ENCODE results near the gene DLGAP1. TPM values are rescaled to one million over a fixed set of nuclear protein-coding genes. Genes with fewer than 3 reads are reported as not detected.

DLGAP1 gene
- total and polyA plus RNA-seq, 2 donors (not counting 1 experiment from before 2014, with no cell fraction given) = 0.07 to 0.61 TPM

DNA sequence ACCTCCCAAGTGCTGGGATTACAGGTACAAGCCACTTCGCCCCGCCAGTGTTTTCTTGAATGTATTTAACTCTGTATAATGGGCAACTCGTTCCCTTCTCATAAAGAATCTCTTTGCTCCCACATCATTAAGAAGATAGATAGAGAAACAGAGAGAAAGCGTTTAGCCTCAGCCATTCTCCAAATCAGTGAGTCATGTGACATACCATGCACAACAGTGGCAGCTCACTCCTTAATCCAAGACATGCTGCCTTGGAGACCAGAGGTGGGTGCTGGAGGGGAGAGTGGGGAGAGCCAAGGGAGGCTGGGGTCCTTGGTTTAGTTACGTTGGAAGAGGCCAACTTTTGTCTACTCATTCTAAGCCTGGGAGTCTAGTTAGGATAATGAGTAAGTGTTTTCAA is 950.5 kb downstream of the DLGAP1 start:
- H3K4me1 Mint-ChIP-seq = peaks cover 5% of the 10 kb centered on the region
- intact Hi-C loops (cut with micrococcal nuclease) = no loop called here

DNA sequence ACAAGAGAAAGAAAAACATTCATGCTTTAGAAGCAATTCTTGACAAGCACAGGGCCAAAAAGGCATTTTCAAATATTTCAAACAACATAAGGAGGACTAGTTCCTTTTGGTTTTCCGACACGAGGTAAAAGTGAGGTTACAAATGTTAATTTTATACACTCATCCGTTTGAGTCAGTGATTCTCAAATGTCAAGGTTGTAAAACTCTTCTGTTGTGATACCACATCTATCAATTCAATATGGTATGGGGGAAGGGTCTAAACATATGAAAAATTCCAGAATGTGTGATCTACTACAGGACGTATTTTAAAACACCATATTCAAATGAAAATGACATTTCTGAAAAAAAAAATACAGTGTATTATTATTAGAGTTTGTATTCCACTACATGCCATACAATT is 952.5 kb downstream of the DLGAP1 start:
- H3K4me3 ChIP-seq (ENCODE audit: control extremely low read depth in 1 of 5, extremely low read depth in 1 of 5, insufficient read depth in 1 of 5, low read depth in 2 of 5, low read length in 4 of 5) = no peak overlapping the region
- H3K27me3 ChIP-seq (replicated peaks in 1 of 4; ENCODE audit: control extremely low read depth in 1 of 4, control insufficient read depth in 3 of 4, insufficient read depth in 4 of 4, low read length in 3 of 4) = peaks cover 0 to 32% (median 20%) of the 10 kb centered on the region in 4 experiments
- peaks cover 10 to 13% of the 10 kb centered on the region in 2 donors for H3K4me1 ChIP-seq (ENCODE audit: control insufficient read depth in 2 of 2, insufficient read depth in 2 of 2, low read length in 2 of 2)
- no peaks in the 10 kb centered on the region for H3K9me3 ChIP-seq (ENCODE audit: control extremely low read depth in 1 of 3, control insufficient read depth in 2 of 3, insufficient read depth in 1 of 3, low read length in 2 of 3)
- H3K4me3 Mint-ChIP-seq = no peak overlapping the region
- no CpG with 5 or more reads among the region's 4 CpGs for WGBS (ENCODE audit: insufficient coverage)
- H3K4me1 Mint-ChIP-seq = peaks cover 17% of the 10 kb centered on the region
- no peak overlapping the region for H3K9ac ChIP-seq (ENCODE audit: low read length)
- H3K9me3 Mint-ChIP-seq (ENCODE audit: insufficient read depth) = no peaks in the 10 kb centered on the region
- H3K79me2 ChIP-seq (ENCODE audit: control insufficient read depth, insufficient read depth, low read length) = no peaks in the 10 kb centered on the region
- no peaks in the 10 kb centered on the region for H3K36me3 ChIP-seq (replicated peaks in 1 of 2; ENCODE audit: control extremely low read depth in 1 of 2, control insufficient read depth in 1 of 2, extremely low read depth in 1 of 2, insufficient read depth in 2 of 2, low read length in 1 of 2)
- H2AFZ ChIP-seq (ENCODE audit: insufficient read depth, low read depth, low read length, poor library complexity, severe bottlenecking) = no peak overlapping the region
- ChIA-PET CTCF (no interaction called here), POLR2A (no interaction called here)
- DNase-seq = no peak
- H4K20me1 ChIP-seq (ENCODE audit: control insufficient read depth, insufficient read depth, low read length, poor library complexity, severe bottlenecking) = no peaks in the 10 kb centered on the region
- no peak overlapping the region for H3K4me2 ChIP-seq (replicated peaks; ENCODE audit: low read depth, low read length, poor library complexity, severe bottlenecking)
- intact Hi-C loops (cut with micrococcal nuclease) = no loop called here
- peaks cover 20% of the 10 kb centered on the region for H3K27me3 Mint-ChIP-seq
- no peak for ATAC-seq (ENCODE audit: low read depth)
- no peak overlapping the region for H3K27ac ChIP-seq (ENCODE audit: low read length in 2 of 2)
- TF ChIP-seq, protein P1, sequence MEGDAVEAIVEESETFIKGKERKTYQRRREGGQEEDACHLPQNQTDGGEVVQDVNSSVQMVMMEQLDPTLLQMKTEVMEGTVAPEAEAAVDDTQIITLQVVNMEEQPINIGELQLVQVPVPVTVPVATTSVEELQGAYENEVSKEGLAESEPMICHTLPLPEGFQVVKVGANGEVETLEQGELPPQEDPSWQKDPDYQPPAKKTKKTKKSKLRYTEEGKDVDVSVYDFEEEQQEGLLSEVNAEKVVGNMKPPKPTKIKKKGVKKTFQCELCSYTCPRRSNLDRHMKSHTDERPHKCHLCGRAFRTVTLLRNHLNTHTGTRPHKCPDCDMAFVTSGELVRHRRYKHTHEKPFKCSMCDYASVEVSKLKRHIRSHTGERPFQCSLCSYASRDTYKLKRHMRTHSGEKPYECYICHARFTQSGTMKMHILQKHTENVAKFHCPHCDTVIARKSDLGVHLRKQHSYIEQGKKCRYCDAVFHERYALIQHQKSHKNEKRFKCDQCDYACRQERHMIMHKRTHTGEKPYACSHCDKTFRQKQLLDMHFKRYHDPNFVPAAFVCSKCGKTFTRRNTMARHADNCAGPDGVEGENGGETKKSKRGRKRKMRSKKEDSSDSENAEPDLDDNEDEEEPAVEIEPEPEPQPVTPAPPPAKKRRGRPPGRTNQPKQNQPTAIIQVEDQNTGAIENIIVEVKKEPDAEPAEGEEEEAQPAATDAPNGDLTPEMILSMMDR (IDR thresholded peaks at IDR 0.05) = no peak
- TF ChIP-seq EZH2 (IDR thresholded peaks at IDR 0.05; ENCODE audit: borderline replicate concordance, insufficient read depth, low read depth, low read length, poor library complexity, severe bottlenecking) = no peak
- no peak overlapping the region for H3K27ac Mint-ChIP-seq

More for the DNA sequence above, 950.5 kb downstream of the DLGAP1 start:
- H4K20me1 ChIP-seq (ENCODE audit: control insufficient read depth, insufficient read depth, low read length, poor library complexity, severe bottlenecking) = no peaks in the 10 kb centered on the region
- H3K9me3 Mint-ChIP-seq (ENCODE audit: insufficient read depth) = no peaks in the 10 kb centered on the region
- no peak overlapping the region for H3K4me2 ChIP-seq (replicated peaks; ENCODE audit: low read depth, low read length, poor library complexity, severe bottlenecking)
- H3K27ac ChIP-seq (ENCODE audit: low read length in 2 of 2) = no peak overlapping the region
- H3K79me2 ChIP-seq (ENCODE audit: control insufficient read depth, insufficient read depth, low read length) = no peaks in the 10 kb centered on the region
- peaks cover 4 to 5% of the 10 kb centered on the region in 2 donors for H3K4me1 ChIP-seq (ENCODE audit: control insufficient read depth in 2 of 2, insufficient read depth in 2 of 2, low read length in 2 of 2)
- WGBS (ENCODE audit: insufficient coverage) = 86% methylated on average over 1 of the region's 5 CpGs
- CTCF ChIA-PET = no interaction called here
- DNase-seq = no peak
- H3K9me3 ChIP-seq (ENCODE audit: control extremely low read depth in 1 of 3, control insufficient read depth in 2 of 3, insufficient read depth in 1 of 3, low read length in 2 of 3) = no peaks in the 10 kb centered on the region
- no peak overlapping the region for H3K27ac Mint-ChIP-seq
- H3K27me3 ChIP-seq (replicated peaks in 1 of 4; ENCODE audit: control extremely low read depth in 1 of 4, control insufficient read depth in 3 of 4, insufficient read depth in 4 of 4, low read length in 3 of 4) = peaks cover 0 to 19% (median 17%) of the 10 kb centered on the region in 4 experiments
- H2AFZ ChIP-seq (ENCODE audit: insufficient read depth, low read depth, low read length, poor library complexity, severe bottlenecking) = no peak overlapping the region
- no peak overlapping the region for H3K4me3 ChIP-seq (ENCODE audit: control extremely low read depth in 1 of 5, extremely low read depth in 1 of 5, insufficient read depth in 1 of 5, low read depth in 2 of 5, low read length in 4 of 5)
- no peaks in the 10 kb centered on the region for H3K36me3 ChIP-seq (replicated peaks in 1 of 2; ENCODE audit: control extremely low read depth in 1 of 2, control insufficient read depth in 1 of 2, extremely low read depth in 1 of 2, insufficient read depth in 2 of 2, low read length in 1 of 2)
- H3K27me3 Mint-ChIP-seq = peaks cover 9% of the 10 kb centered on the region
- no peak overlapping the region for H3K9ac ChIP-seq (ENCODE audit: low read length)
- no peak overlapping the region for H3K4me3 Mint-ChIP-seq
- ATAC-seq (ENCODE audit: low read depth) = no peak
- POLR2A ChIA-PET = no interaction called here
- TF ChIP-seq, protein P1 (IDR thresholded peaks at IDR 0.05) = no peak
- no peak for TF ChIP-seq EZH2 (IDR thresholded peaks at IDR 0.05; ENCODE audit: borderline replicate concordance, insufficient read depth, low read depth, low read length, poor library complexity, severe bottlenecking)
